NCI-H446 (cell line): ENCODE data around the gene SLC34A3.
"Not testable (repeated sequence)": the region's sequence is repeated elsewhere in the genome, so short reads cannot be mapped to it uniquely, and the experiment has no call there.

ENCODE experiments used
- DNase-seq, 2 experiments: peaks; one replicate each; lab custom pipeline; 2025; lab: John Stamatoyannopoulos, UW

SLC34A3 gene

GRCh38 chr9:137241490-137242268 is 11.0 kb downstream of the SLC34A3 start:
- DNase-seq, result peak in 1 of 2 experiments; percentile 46

- no peak for DNase-seq
These were observed 11.8 kb downstream of the SLC34A3 start for GRCh38 chr9:137242269-137243203.

GRCh38 chr9:137243266-137243625 is 12.5 kb downstream of the SLC34A3 start:
- not testable (repeated sequence) for DNase-seq

GRCh38 chr9:137243626-137244485 is 13.2 kb downstream of the SLC34A3 start:
- DNase-seq, result no peak

- DNase-seq, result no peak
These were observed 14.1 kb downstream of the SLC34A3 start for GRCh38 chr9:137244486-137245449.

GRCh38 chr9:137245450-137246421 is 15.0 kb downstream of the SLC34A3 start:
- no peak for DNase-seq

GRCh38 chr9:137247135-137247915 is 16.6 kb downstream of the SLC34A3 start:
- DNase-seq, result no peak

GRCh38 chr9:137247916-137248175 is 17.1 kb downstream of the SLC34A3 start:
- DNase-seq, result no peak

GRCh38 chr9:137250329-137251193 is 19.9 kb downstream of the SLC34A3 start:
- no peak for DNase-seq

GRCh38 chr9:137251194-137251461 is 20.4 kb downstream of the SLC34A3 start, which contains the start of gene STPG3:
TSS of gene STPG3 (plus strand) at chr9:137251286. CDS start at chr9:137251287, 1 bp downstream.
- DNase-seq, result no peak

GRCh38 chr9:137251490-137252268 is 21.0 kb downstream of the SLC34A3 start:
- DNase-seq, result no peak

- no peak for DNase-seq
These were observed 22.1 kb downstream of the SLC34A3 start for GRCh38 chr9:137252555-137253506.

GRCh38 chr9:137253717-137254623 is 23.3 kb downstream of the SLC34A3 start:
- no peak for DNase-seq

- DNase-seq, result peak; percentile 29 to 80
These were observed 24.1 kb downstream of the SLC34A3 start, which contains the start of gene NELFB for GRCh38 chr9:137254624-137255447. TSS of gene NELFB (plus strand) at chr9:137255327.
